22Rv1 (cell line): ENCODE data around the gene TSPAN1.

Source experiments
- ZFX ChIP-seq: fragments of 450-650 bp; IDR thresholded peaks from 2 replicates; pipeline ENCODE4 v1.6.1; 2017; ENCODE audit warnings: antibody characterized with exemption, borderline replicate concordance
- TF ChIP-seq, protein P1 (sequence below): fragments of 450-650 bp; IDR thresholded peaks from 2 replicates; pipeline ENCODE4 v1.5.1; 2017; ENCODE audit warnings: mild to moderate bottlenecking

DNA sequence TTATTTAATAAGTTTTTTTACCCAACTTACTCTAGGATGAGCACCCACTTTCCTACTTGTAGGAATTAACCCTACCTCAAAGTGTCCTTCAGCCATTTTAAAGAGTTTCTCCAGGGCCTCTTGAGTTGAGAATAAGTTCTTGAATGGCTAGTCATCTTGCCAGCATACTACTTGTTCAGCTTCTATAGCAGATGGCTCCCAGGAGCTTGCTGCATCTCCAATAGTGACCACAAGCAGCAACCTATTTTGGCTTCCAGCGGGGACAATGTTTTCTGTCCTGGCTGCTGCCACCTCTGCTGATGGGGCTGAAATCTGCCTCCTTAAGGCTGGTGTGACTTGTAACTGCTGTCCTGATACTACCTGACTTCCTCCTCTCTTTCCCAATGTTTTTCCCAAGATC lies 21.7 kb upstream of the TSPAN1 start:
- TF ChIP-seq, protein P1, sequence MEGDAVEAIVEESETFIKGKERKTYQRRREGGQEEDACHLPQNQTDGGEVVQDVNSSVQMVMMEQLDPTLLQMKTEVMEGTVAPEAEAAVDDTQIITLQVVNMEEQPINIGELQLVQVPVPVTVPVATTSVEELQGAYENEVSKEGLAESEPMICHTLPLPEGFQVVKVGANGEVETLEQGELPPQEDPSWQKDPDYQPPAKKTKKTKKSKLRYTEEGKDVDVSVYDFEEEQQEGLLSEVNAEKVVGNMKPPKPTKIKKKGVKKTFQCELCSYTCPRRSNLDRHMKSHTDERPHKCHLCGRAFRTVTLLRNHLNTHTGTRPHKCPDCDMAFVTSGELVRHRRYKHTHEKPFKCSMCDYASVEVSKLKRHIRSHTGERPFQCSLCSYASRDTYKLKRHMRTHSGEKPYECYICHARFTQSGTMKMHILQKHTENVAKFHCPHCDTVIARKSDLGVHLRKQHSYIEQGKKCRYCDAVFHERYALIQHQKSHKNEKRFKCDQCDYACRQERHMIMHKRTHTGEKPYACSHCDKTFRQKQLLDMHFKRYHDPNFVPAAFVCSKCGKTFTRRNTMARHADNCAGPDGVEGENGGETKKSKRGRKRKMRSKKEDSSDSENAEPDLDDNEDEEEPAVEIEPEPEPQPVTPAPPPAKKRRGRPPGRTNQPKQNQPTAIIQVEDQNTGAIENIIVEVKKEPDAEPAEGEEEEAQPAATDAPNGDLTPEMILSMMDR: no peak
- no peak for TF ChIP-seq ZFX
